ENCODE data around the gene INSR. TPM values are rescaled to one million over a fixed set of nuclear protein-coding genes. Genes with fewer than 3 reads are reported as not detected.
"Not testable (repeated sequence)": the region's sequence is repeated elsewhere in the genome, so short reads cannot be mapped to it uniquely, and the experiment has no call there.

Gene INSR
- total RNA-seq, 1 experiment from 2014 or later, result 7.4 TPM

DNA sequence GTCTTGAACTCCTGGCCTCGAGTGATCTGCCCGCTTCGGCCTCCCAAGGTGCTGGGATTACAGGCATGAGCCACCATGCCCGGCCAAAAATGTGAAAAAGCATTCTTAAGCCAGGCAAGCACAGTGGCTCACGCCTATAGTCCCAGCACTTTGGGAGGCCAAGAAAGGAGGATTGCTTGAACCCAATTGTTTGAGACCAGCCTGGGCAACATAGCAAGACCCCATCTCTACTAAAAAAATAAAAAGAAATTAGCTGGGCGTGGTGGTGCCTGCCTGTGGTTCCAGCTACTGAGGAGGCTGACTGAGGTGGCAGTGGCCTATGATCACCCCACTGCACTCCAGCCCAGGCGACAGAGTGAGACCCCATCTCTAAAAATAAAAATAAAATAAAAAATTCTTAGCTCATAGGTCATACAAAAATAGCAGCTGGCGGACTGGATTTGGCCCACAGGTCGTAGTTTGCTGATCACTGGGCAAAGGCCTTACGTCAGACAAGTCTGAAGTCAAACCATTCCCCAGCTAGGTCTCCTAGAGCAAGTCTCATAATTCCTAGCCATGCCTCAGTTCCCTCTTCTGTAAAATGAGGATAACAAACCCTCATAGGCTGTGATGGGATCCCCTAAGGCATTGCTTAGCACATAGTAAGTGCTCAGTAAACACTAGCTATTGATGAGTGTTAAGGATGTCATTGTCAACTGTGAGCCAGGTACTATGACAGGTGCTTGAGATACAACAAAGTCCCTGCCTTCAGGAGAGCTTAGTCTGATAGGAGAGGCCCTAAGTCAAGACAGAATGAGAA is 36.0 kb downstream of the INSR start:
- DNase-seq (ENCODE audit: low read depth), result no peak

DNA sequence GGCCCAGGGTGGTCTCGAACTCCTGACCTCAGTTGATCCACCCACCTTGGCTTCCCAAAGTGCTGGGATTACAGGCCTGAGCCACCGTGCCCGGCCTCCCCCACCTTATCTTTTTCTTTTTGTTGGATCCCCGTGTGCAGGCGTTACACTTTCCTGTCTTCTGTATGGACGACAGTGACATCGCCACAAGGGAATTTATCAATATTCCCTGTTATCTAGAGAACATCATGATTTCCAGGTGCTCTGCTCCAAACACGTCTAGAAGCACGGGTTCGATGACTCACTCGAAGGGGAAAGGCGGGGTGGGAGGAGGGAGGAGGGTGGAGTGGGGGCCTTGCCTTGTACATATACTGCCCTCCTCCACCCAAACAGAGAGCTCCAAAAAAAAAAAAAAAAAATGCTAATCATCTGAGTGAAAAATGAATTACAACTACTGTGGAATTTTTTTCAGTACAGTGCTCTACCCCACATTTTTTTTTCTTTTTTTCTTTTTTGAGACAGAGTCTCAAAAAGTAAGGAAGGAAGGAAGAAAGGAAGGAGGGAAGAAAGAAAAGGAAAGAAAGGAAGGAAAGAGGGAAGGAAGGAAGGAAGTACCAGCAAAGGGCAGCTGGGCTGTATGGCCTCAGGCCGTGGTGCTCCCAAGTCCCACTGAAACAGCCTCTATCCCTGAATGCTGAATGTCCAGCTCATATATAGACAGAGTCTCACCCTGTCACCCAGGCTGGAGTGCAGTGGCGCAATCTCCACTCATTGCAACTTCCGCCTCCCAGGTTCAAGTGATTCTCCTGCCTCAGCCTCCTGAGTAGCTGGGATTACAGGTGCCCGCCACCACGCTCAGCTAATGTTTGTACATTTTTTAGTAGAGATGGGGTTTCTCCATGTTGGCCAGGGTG is 36.8 kb downstream of the INSR start:
- DNase-seq (ENCODE audit: low read depth), result no peak

DNA sequence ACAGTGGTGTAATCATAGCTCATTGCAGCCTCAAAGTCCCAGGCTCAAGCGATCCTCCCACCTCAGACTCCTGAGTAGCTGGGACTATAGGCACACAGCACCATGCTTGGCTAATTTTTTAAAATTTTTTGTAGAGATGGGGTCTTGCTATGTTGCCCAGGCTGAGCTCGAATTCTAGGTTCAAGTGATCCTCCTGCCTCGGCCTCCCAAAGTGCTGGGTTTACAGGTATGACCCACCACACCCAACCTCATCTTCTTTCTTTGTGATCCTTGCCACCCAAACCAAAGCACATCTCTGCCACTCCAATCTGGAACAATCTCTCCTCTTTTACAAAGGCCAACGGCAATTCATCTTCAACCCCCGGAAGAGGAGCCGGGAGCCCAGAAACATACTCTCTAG is 38.6 kb downstream of the INSR start:
- DNase-seq (ENCODE audit: low read depth), result no peak

DNA sequence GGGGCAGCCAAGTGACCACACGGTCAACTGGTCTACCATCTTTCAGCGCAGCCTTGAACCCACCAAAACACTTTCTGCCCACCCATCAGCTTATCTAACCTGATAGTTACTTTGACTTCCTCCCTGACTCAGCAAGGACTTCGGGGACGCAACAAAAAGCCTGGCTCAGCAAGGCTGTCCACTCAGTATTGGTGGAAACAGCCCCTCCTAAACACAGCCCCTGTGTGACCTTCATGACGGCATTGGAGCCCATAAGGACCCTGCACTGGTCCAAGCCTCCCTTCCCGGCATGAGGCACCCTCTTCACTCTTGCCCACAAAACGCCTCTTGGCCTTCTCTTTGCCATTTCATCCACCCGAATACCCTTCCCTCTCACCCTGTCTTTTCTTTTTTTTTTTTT is 39.1 kb downstream of the INSR start:
- no peak for DNase-seq (ENCODE audit: low read depth)

DNA sequence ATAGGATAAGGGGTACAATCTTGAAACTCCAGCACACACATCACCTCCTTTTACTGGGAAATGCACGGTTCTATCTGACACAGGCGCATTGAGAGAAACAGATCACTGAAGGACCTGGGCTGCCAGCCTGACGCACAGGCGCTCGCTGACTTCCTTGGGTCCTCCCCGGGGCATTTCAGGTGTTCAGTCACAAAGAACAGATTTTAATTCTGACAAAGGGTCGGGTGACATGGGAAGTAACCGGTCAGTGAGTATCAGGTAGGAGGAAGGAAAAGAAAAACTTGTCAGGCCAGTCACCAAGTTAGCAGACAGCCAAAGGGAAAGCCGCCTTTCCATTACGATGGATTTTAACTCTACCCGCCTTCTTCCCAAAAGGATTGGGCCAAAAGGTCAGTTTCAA is 39.6 kb downstream of the INSR start:
- no peak for DNase-seq (ENCODE audit: low read depth)

DNA sequence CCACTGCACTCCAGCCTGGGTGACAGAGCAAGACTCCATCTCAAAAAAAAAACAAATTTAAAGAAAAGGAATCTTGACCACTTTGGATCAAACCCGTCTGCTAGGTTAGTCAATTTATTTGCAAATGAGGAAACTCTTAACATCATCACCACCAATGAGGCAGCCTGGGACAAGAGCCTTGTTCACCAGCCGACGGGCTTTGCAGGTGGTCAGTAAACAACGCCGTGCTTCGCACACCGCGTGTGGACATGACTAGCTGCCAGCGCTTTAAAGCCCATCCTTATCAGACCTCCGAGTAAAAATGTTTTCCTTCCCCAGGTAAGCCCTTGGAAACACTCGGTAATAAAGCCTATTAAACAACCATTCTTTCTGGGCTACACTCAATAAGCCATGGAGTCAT is 41.9 kb downstream of the INSR start:
- DNase-seq (ENCODE audit: low read depth), result no peak

DNA sequence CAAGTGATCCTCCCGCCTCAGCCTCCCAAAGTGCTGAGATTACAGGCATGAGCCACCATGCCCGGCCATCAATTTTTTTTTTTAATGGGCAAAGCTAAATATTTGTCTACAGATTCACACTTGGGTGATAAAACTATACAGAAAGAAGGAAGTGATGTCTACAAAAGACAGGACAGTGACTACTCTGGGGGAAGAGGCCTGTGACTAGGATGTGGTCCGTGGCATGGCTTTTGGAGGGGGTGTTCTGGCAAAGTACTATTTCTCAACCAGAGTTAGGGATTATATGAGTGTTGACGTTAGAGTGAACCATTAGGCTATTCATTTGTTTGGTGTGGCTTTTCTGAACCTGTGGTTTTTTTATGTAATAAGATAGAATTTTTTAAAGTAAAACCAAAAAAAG is 42.7 kb downstream of the INSR start:
- peak; percentile 9 for DNase-seq (ENCODE audit: low read depth)

DNA sequence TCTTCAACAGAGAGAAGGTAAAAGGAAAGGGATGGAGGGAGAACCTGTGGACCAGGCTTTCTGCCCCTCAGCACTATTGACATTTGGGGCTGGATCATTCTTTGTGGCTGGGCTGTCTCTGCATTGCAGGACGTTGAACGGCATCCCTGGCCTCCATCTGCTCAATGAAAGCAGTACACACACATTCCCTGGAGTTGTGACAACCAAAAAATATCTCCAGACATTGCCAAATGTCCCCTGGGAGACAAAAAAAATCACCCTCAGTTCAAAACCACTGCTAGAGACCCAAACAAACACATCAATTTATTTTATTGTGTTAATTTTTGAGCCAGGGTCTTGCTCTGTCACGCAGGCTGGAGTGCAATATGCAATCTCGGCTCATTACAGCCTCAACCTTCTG is 43.3 kb downstream of the INSR start:
- DNase-seq (ENCODE audit: low read depth), result no peak

DNA sequence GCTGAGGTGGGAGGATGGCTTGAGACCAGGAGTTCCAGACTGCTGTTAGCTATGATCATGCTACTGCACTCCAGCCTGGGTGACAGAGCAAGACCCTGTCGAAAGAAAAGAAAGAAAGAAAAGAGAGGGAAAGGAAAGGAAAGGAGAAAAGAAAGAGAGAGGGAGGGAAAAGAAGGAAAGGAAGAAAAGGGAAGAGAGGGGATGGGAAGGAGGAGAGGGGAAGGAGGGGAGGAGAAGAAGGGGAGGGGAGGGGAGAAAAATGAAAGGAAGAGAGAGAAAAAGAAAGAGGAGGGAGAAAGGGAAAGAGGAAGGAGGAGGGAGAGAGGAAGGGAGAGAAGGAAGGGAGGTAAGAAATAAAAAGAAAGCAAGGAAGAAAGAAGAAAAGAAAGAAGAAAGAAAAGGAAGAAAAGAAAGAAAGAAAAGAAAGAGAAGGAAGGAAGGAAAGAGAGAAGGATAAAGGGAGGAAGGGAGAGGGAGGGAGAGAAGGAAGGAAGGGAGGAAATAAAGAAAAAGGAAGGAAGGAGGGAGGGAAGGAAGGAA is 44.1 kb downstream of the INSR start:
- no peak for DNase-seq (ENCODE audit: low read depth)

DNA sequence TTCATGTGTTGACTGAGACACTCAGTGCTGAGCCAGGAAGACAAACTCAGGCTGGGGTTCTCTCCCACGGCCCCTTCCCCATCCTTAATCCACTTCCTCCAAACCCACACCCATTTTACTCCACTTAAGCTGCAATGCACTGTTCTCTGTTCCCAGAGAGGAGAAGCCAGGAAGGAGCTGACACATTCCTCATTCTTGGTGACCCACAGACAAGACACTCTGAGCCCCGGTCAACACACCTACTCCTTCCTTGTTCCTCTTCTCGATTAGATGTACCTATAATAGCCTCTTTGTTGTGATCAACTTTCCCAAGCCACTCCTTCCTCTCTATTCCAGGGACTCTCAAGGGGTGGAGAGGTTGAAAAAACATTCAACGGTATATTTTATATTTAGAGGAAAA is 47.1 kb downstream of the INSR start:
- DNase-seq (ENCODE audit: low read depth), result no peak

DNA sequence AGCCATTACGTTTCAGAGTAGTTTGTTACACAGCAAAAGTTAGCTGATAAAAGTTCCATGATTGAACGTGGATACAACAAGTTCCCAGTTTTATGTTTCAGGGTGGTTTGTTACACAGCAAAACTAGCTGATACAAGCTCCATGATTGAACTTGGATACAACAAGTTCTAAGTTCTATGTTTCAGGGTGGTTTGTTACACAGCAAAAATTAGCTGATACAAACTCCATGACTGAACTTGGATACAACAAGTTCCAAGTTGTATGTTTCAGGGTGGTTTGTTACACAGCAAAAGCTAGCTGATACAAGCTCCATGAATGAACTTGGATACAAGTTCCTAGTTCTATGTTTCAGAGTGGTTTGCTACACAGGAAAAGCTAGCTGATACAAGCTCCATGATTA is 47.6 kb downstream of the INSR start:
- no peak for DNase-seq (ENCODE audit: low read depth)

DNA sequence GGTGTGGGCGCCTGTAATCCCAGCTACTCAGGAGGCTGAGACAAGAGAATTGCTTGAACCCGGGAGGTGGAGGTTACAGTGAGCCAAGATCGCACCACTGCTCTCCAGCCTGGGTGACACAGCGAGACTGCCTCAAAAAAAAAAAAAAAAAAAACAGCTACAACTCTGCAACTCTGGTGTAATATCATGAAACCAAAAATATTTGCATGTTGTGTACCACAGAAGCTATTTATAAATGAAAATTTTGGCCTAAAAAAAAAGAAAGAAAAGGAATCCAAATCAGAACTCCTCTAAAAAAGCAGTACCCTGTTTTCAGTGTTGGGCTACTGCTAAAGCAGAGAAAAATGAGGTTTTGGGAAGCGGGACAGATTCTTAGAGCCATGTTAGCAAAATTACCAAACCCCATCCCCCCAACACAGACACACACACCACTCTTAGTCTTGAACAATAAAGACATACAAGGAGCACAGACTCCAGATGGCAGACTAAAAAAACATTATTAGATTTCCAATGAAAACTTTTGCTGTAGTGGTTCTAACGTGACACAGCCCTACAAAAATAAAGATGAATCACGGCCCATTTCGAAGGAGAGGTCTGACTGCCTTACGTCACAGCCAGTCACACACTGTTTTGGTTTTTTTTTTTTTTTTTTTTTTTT is 51.5 kb downstream of the INSR start:
- peak; percentile 84 for DNase-seq (ENCODE audit: low read depth)

DNA sequence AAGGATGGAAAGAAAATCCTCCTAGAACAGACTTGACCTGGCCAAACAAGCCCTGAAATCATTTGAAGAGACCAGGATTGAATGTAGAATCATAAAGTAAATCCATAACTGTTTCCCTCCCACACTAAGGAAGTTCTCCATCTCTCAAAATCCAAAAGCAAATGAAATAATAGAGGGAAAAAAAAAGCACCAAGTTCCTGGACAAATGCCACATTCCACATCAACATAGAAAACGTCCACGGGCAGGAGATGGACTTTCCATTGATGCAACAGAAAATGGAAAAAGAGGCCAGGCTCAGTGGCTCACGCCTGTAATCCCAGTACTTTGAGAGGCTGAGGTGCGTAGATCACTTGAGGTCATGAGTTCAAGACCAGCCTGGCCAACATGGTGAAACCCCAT is 56.2 kb downstream of the INSR start:
- DNase-seq (ENCODE audit: low read depth), result no peak

DNA sequence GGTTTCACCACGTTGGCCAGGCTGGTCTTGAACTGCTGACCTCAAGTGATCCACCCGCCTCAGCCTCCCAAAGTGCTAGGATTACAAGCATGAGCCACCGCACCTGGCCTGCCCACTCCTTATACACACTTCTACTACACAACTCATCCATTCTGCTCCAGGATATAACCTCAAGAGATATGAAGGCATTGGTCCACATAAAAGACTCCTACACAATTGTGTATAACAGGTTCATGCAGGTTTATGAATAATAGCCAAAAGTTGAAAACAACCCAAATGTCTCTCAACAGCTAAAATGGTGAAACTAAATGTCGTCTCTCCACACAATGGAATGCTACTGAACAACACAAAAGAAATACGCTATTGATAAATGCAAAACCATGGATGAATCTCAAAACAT is 58.1 kb downstream of the INSR start:
- DNase-seq (ENCODE audit: low read depth), result no peak

DNA sequence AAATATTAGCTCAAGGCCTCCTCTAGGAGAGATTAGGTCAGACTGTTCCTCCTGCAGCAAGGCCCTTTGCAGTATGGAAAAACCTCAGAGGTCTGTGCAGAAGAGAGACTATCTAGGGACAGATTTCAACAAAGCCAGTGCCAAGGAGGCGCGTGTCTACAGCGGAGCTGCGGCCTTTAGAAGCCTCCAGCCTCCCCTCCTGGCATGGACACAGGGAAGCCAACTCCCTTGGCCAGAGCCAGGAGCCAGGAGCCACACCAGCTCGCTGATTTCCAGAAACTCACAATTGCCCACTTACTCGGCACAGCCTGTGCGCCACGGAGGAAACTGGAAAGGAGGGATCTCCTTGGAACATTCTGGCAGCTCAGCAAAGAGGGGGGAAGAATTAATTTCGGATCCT is 63.4 kb downstream of the INSR start:
- DNase-seq (ENCODE audit: low read depth), result no peak

DNA sequence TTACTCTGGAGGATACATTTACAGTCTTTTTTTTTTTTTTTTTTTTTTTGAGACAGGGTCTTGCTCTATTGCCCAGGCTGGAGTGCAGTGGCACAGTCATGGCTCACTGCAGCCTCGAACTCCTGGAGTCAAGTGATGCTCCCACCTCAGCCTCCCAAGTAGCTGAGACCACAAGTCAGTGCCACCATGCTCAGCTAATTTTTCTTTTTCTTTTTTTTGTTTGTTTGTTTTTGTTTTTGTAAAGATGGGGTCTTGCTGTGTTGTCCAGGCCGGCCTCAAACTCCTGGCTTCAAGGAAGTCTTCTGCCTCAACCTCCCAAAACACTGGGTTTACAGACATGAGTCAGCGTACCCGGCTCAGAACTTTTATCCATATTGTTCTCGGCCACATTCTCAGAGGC is 64.5 kb downstream of the INSR start:
- DNase-seq (ENCODE audit: low read depth), result no peak

DNA sequence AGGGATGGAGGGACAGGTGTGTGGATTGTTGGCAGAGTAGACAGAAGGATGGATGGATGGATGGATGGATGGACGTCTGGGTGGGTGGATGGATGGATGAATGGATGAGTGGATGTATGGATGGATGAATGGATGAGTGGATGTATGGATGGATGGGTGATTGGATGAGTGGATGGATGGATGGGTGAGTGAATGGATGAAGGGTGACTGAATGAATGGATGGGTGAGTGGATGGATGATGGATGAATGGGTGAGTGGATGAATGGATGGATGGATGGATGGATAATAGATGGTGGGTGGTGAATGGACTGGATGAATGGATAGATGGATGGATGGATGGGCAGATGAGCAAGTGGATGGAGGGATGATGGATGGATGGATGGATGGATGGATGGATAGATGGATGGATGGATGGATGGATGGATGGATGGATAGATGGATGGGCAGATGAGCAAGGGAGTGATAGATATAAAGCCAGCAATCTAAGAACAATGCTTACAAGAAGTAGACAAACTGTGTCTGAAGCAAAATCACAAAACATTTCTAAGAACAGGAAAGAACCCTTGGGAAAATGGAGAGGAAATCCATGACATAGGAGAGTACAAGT is 65.2 kb downstream of the INSR start:
- DNase-seq (ENCODE audit: low read depth), result no peak

DNA sequence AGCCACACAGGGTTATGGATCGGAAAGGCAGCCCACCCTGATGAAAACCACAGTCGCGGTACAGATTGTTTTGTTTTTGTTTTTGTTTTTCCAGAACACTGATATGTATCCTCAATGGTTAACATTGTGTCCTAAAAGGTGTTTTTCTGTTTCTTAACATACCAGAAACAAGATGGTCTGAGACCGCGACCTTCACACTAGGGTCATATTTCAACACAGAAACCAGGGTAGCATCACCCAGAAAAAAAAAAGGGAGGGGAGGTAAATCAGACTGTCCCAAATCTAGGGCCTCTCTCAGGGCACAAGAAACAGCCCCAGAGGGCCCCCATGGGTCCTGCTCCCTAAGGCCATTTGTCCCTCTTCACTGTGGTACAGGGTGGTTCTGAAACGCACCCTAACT is 66.5 kb downstream of the INSR start:
- no peak for DNase-seq (ENCODE audit: low read depth)

DNA sequence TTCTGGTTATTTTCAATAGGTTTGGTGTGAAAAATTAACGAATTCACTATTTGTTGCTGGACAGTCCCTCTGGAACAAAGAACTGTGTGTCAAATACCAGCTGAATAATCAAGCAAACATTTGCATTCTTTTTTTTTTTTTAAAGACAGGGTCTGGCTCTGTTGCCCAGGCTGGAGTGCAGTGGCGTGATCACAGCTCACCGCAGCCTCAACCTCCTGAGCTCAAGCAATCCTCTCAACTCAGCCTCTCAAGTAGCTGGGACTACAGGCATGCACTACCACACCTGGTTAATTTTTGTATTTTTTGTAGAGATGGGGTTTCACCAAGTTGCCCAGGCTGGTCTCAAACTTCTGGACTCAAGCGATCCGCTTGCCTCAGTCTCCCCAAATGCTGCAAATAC is 67.1 kb downstream of the INSR start:
- DNase-seq (ENCODE audit: low read depth), result not testable (repeated sequence)

DNA sequence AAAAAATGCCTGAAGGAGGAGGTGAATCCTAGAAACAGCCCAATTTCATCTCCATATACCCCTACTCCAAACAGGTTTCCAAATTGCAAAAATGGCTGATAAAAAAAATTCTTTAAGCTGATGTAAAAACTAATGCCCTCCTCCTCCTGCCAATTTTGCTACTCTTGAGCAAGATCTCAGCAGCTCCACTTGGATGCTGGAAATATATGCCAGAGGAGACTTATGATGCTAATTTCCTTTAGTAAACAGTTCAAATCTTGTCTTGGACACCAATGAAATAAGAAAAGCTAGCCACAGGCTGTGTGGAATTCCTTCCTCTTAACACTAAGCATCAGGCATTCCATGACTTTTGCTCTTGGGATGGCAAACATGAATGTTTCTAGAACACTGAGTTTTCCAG is 67.5 kb downstream of the INSR start:
- no peak for DNase-seq (ENCODE audit: low read depth)

DNA sequence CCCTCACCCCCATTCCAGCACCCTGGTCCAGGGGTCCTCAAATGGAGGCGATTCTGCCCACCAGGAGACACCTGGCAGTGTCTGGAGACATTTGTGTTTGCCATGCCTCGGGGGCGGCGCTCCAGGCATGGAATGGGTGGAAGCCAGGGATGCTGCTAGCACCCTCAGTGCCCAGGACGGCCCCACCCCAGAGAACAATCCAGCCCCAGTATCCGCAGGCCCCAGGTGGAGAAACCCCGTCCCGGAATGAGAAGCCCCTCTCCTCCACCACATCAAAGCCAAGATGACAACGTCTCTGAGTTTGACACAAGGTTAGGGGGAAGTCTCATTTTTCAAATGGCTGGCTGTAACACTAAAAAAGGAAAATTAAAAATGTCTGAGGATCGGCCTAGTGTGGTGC is 68.5 kb downstream of the INSR start:
- no peak for DNase-seq (ENCODE audit: low read depth)

DNA sequence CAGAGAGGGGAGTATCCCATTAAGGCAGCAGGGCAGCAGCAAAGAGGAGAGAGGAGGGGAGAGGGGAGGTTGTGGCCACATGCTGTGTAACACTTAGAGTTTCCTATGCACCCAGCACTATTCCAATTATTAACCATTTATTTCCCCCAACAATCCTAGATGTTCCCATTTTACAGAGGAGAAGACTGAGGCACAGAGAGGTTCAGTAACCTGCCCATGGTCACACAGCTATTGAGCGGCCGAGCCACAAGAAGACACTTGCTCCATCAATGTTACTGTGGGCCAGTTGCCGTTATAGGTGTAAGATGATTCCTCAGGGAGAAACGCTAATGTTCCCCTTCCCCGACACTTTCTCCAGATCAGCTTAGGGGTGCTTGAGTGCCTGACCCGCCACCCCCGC is 69.2 kb downstream of the INSR start:
- no peak for DNase-seq (ENCODE audit: low read depth)

Measured in LHCN-M2 (cell line).